A673 (cell line): ENCODE data around the gene UGT2A3. TPM values are rescaled to one million over a fixed set of nuclear protein-coding genes. Genes with fewer than 3 reads are reported as not detected.
"Not testable (repeated sequence)": the region's sequence is repeated elsewhere in the genome, so short reads cannot be mapped to it uniquely, and the experiment has no call there.

Source experiments
- BruUV-seq: library from RNA; stranded (reverse); fragments of 400-500 nt; replicated peaks from 2 replicates; lab custom pipeline; 2021; lab: Mats Ljungman, UMichigan
- CTCF ChIA-PET: fragments of 300-600 bp; sonication (Branson Sonifier 250); formaldehyde crosslinking; loops from one replicate; lab custom pipeline; 2022; ENCODE audit warnings: antibody characterized with exemption; lab: Charles Lee
- POLR2A ChIA-PET: fragments of 300-600 bp; sonication (Branson Sonifier 250); formaldehyde crosslinking; loops from one replicate; lab custom pipeline; 2022; ENCODE audit warnings: antibody characterized with exemption; ENCODE audit not compliant: low non-redundant PET; lab: Charles Lee
- DNase-seq: peaks from one replicate; pipeline ENCODE4 v3.0.0-alpha.2; 2015; ENCODE audit warnings: low spot score
- H3K27ac ChIP-seq: fragments of 200-600 bp; sonication (generic); 2 replicates; pipeline ENCODE4 v1.5.1; 2016; ENCODE audit warnings: mixed run types, low read depth, mild to moderate bottlenecking, mixed read lengths, antibody characterized with exemption, low read length; ENCODE audit not compliant: poor library complexity, severe bottlenecking
- H3K27me3 ChIP-seq: fragments of 200-600 bp; sonication (generic); replicated peaks from 2 replicates; pipeline ENCODE4 v1.6.1; 2017; ENCODE audit warnings: mixed run types, low read depth, mild to moderate bottlenecking, mixed read lengths, antibody characterized with exemption, low read length; ENCODE audit not compliant: insufficient read depth, poor library complexity
- H3K36me3 ChIP-seq: fragments of 200-600 bp; sonication (generic); 2 replicates; pipeline ENCODE4 v1.6.1; 2016; ENCODE audit warnings: mixed run types, mild to moderate bottlenecking, mixed read lengths, antibody characterized with exemption, low read length; ENCODE audit not compliant: insufficient read depth, poor library complexity, severe bottlenecking
- H3K4me1 ChIP-seq: fragments of 200-600 bp; sonication (generic); 2 replicates; pipeline ENCODE4 v1.6.1; 2017; ENCODE audit warnings: mixed run types, mild to moderate bottlenecking, mixed read lengths, antibody characterized with exemption, low read length; ENCODE audit not compliant: insufficient read depth, poor library complexity, severe bottlenecking
- H3K4me3 ChIP-seq: fragments of 200-600 bp; sonication (generic); 2 replicates; pipeline ENCODE4 v1.5.1; 2016; ENCODE audit warnings: low read depth, mixed run types, mild to moderate bottlenecking, mixed read lengths, low read length; ENCODE audit not compliant: poor library complexity, severe bottlenecking
- H3K9me3 ChIP-seq: fragments of 200-600 bp; sonication (generic); 2 replicates; pipeline ENCODE4 v1.6.1; 2016; ENCODE audit warnings: mixed run types, low read depth, mild to moderate bottlenecking, mixed read lengths, antibody characterized with exemption, low read length; ENCODE audit not compliant: poor library complexity, severe bottlenecking
- EZH2 ChIP-seq: fragments of 200-600 bp; sonication (generic); IDR thresholded peaks from 2 replicates; pipeline ENCODE4 v1.6.1; 2017; ENCODE audit warnings: borderline replicate concordance, low read depth, mild to moderate bottlenecking, mixed read lengths, antibody characterized with exemption, low read length; ENCODE audit not compliant: poor library complexity, severe bottlenecking
- intact Hi-C: fragments of 100-400 bp; cut with micrococcal nuclease; formaldehyde crosslinking; loops from one replicate; pipeline ENCODE4 v1.10.0; 2022; ENCODE audit not compliant: unreplicated experiment
- total RNA-seq: library from RNA; stranded (reverse); gene quantifications from 2 replicates; pipeline ENCODE4 v1.2.3, GENCODE V29; 2021
- TF ChIP-seq, protein P1 (sequence below): fragments of 300-800, 200-600 bp; sonication (generic); conservative IDR thresholded peaks from 2 replicates; pipeline ENCODE4 v1.5.1; 2017; ENCODE audit warnings: low read depth, mild to moderate bottlenecking, antibody characterized with exemption, low read length, moderate library complexity, mixed read lengths

Gene UGT2A3
- total RNA-seq, 1 experiment from 2014 or later: not detected

DNA sequence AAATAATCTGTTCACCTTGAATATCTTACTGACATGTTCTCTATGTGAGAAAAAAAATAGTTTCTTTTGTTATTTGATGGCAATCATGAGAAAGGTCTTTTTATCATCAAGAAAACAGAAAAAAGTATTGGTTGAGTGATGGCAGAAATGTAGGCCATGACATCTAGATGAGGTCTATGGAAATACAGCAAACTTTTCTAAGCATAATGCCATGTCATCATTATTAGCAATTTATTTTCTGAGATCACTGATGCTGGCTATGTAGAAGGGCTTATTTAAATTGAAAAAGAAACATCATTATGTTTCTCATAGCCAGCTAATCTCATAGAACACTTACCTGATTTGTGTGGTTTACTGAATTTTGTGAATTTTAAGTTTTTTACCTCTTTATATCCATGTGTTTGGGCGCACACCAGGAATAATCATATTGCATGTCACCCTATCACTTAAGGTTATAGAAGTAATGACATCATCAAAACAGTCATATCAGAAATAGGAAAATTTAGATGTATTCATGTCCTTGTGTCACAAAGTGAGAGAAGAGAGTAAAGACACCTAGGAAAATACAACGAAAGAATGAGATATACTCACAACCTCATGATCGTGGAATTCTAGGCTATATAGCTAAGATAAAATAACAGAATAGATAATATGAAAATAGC lies 22.4 kb downstream of the UGT2A3 start:
- Histone ChIP-seq H3K9me3 (no peaks in the 10 kb centered on the region), H3K27ac (no peak overlapping the region), H3K27me3 (no peaks in the 10 kb centered on the region), H3K4me1 (no peaks in the 10 kb centered on the region), H3K36me3 (no peaks in the 10 kb centered on the region), H3K4me3 (no peak overlapping the region)
- POLR2A ChIA-PET: no interaction called here
- DNase-seq: no peak
- CTCF ChIA-PET: no interaction called here
- intact Hi-C loops: no loop called here
- no TSS peak for BruUV-seq
- no peak for TF ChIP-seq EZH2
- TF ChIP-seq, protein P1, sequence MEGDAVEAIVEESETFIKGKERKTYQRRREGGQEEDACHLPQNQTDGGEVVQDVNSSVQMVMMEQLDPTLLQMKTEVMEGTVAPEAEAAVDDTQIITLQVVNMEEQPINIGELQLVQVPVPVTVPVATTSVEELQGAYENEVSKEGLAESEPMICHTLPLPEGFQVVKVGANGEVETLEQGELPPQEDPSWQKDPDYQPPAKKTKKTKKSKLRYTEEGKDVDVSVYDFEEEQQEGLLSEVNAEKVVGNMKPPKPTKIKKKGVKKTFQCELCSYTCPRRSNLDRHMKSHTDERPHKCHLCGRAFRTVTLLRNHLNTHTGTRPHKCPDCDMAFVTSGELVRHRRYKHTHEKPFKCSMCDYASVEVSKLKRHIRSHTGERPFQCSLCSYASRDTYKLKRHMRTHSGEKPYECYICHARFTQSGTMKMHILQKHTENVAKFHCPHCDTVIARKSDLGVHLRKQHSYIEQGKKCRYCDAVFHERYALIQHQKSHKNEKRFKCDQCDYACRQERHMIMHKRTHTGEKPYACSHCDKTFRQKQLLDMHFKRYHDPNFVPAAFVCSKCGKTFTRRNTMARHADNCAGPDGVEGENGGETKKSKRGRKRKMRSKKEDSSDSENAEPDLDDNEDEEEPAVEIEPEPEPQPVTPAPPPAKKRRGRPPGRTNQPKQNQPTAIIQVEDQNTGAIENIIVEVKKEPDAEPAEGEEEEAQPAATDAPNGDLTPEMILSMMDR: no peak

- H3K36me3 ChIP-seq: no peaks in the 10 kb centered on the region
- ChIA-PET POLR2A (no interaction called here), CTCF (no interaction called here)
- DNase-seq: peak; percentile 80
- H3K27ac ChIP-seq: no peak overlapping the region
- TF ChIP-seq EZH2: no peak
- TF ChIP-seq, protein P1: no peak
- no TSS peak for BruUV-seq
- no peaks in the 10 kb centered on the region for H3K4me1 ChIP-seq
- H3K27me3 ChIP-seq: no peaks in the 10 kb centered on the region
- no peak overlapping the region for H3K4me3 ChIP-seq
- intact Hi-C loops: no loop called here
- no peaks in the 10 kb centered on the region for H3K9me3 ChIP-seq
Measured at GRCh38 chr4:68927165-68927564, 24.4 kb downstream of the UGT2A3 start.

DNA sequence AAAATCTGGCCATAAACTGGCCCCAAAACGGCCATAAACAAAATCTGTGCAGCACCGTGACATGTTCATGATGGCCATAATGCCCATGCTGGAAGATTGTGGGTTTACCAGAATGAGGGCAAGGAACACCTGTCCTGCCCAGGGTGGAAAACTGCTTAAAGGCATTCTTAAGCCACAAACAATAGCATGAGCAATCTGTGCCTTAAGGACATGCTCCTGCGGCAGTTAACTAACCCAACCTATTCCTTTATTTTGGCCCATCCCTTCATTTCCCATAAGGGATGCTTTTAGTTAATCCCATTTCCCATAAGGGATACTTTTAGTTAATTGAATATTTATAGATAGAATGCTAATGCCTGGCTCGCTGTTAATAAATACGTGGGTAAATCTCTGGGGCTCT lies 29.4 kb downstream of the UGT2A3 start:
- H3K27ac ChIP-seq, H3K4me3 ChIP-seq, BruUV-seq, DNase-seq, CTCF ChIA-PET, H3K27me3 ChIP-seq, H3K4me1 ChIP-seq, POLR2A ChIA-PET, intact Hi-C loops, H3K9me3 ChIP-seq, H3K36me3 ChIP-seq: not testable (repeated sequence)

GRCh38 chr4:68921051-68921450 lies 30.6 kb downstream of the UGT2A3 start:
- no peak for DNase-seq
- no TSS peak for BruUV-seq
- ChIA-PET CTCF (no interaction called here), POLR2A (no interaction called here)
- TF ChIP-seq EZH2: no peak
- TF ChIP-seq, protein P1: no peak
- no peak overlapping the region for H3K4me3 ChIP-seq
- no peaks in the 10 kb centered on the region for H3K27me3 ChIP-seq
- no peak overlapping the region for H3K27ac ChIP-seq
- intact Hi-C loops: no loop called here
- no peaks in the 10 kb centered on the region for H3K36me3 ChIP-seq
- H3K9me3 ChIP-seq: no peaks in the 10 kb centered on the region
- H3K4me1 ChIP-seq: no peaks in the 10 kb centered on the region
